ENCODE results near the gene VMP1.

DNA sequence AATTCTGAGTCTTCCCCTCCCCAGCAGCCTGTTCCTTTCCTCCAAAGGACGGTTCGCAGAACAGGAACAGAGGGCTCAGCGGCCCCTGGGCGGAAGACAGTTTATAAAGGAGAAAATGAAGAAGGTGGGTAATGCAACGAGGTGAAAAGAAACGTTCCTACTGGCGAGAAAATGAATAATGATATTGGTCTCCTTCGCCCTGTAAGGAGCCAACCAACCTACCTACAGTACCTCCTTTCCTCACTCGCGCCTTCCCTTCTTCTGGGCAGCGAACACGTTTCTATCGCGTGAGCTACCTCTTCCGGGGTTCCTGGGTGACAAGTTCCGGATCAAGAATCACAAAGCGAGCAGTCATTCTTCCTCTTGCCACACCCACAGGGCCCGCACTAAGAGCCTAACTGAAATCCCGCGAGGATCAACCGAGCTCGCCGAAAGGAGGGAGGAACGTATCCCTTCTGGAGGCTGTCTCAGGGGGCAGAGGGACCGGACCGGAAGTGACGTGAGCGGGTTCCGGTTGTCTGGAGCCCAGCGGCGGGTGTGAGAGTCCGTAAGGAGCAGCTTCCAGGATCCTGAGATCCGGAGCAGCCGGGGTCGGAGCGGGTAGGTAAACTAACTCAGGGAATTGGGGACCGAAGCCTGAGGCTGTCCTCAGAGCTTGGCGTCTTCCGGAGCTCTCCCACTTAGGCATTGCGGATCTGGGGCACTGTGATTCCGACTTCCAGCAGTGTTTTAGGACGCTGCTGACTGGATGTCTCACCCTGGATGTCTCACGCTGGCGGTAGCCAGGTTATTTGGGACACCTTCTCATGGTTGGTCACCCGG lies at the start of gene VMP1, which contains the start of gene PTRH2:
- TF ChIP-seq, protein P1, sequence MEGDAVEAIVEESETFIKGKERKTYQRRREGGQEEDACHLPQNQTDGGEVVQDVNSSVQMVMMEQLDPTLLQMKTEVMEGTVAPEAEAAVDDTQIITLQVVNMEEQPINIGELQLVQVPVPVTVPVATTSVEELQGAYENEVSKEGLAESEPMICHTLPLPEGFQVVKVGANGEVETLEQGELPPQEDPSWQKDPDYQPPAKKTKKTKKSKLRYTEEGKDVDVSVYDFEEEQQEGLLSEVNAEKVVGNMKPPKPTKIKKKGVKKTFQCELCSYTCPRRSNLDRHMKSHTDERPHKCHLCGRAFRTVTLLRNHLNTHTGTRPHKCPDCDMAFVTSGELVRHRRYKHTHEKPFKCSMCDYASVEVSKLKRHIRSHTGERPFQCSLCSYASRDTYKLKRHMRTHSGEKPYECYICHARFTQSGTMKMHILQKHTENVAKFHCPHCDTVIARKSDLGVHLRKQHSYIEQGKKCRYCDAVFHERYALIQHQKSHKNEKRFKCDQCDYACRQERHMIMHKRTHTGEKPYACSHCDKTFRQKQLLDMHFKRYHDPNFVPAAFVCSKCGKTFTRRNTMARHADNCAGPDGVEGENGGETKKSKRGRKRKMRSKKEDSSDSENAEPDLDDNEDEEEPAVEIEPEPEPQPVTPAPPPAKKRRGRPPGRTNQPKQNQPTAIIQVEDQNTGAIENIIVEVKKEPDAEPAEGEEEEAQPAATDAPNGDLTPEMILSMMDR (IDR thresholded peaks at IDR 0.05; ENCODE audit: insufficient read depth, low read length, poor library complexity, severe bottlenecking): no peak
- TF ChIP-seq EZH2phosphoT487 (conservative IDR thresholded peaks at IDR 0.05; ENCODE audit: low read length): no peak
